BJ (cell line): ENCODE measurements around the gene GSK3B. TPM values are rescaled to one million over a fixed set of nuclear protein-coding genes. Genes with fewer than 3 reads are reported as not detected.

Source experiments
- CTCF ChIA-PET: fragments of 350-600 bp; formaldehyde crosslinking; extraction: SDS; loops from one replicate; lab custom pipeline; 2021; ENCODE audit warnings: antibody characterized with exemption, inconsistent platforms; lab: Yijun Ruan, JAX
- POLR2A ChIA-PET: fragments of 300-600 bp; sonication (Branson Sonifier 250); formaldehyde crosslinking; extraction: SDS; loops from one replicate; lab custom pipeline; 2021; ENCODE audit warnings: antibody characterized with exemption; lab: Charles Lee
- DNase-seq: peaks from one replicate; pipeline ENCODE4 v3.0.0-alpha.2; 2011; ENCODE audit warnings: low read depth
- H3K27me3 ChIP-seq: 2 replicates; pipeline ENCODE4 v1.6.0; 2011; ENCODE audit warnings: low read length; ENCODE audit not compliant: control insufficient read depth, insufficient read depth
- H3K36me3 ChIP-seq: 2 replicates; pipeline ENCODE4 v1.5.1; 2011; ENCODE audit warnings: low read length; ENCODE audit not compliant: control insufficient read depth, insufficient read depth
- H3K4me3 ChIP-seq: 2 replicates; pipeline ENCODE4 v1.5.1; 2011; ENCODE audit warnings: low read depth, mild to moderate bottlenecking, control low read depth, low read length
- polyA plus RNA-seq: library from polyadenylated mRNA; depleted of rRNA; stranded (reverse); fragments of >200 nt; gene quantifications from 2 replicates; pipeline ENCODE4 v1.2.3, GENCODE V29; 2011
- TF ChIP-seq, protein P1 (sequence below): IDR thresholded peaks from 2 replicates; pipeline ENCODE4 v1.5.1; 2011; ENCODE audit warnings: low read depth, mild to moderate bottlenecking, control low read depth, inconsistent platforms, low read length, moderate library complexity; ENCODE audit not compliant: insufficient read depth

The GSK3B gene
- polyA plus RNA-seq, 1 experiment: 25.4 TPM

- no peaks in the 10 kb centered on the region for H3K27me3 ChIP-seq
- H3K4me3 ChIP-seq: no peak overlapping the region
- no peaks in the 10 kb centered on the region for H3K36me3 ChIP-seq
- TF ChIP-seq, protein P1, sequence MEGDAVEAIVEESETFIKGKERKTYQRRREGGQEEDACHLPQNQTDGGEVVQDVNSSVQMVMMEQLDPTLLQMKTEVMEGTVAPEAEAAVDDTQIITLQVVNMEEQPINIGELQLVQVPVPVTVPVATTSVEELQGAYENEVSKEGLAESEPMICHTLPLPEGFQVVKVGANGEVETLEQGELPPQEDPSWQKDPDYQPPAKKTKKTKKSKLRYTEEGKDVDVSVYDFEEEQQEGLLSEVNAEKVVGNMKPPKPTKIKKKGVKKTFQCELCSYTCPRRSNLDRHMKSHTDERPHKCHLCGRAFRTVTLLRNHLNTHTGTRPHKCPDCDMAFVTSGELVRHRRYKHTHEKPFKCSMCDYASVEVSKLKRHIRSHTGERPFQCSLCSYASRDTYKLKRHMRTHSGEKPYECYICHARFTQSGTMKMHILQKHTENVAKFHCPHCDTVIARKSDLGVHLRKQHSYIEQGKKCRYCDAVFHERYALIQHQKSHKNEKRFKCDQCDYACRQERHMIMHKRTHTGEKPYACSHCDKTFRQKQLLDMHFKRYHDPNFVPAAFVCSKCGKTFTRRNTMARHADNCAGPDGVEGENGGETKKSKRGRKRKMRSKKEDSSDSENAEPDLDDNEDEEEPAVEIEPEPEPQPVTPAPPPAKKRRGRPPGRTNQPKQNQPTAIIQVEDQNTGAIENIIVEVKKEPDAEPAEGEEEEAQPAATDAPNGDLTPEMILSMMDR: no peak
- ChIA-PET CTCF (no interaction called here), POLR2A (no interaction called here)
- no peak for DNase-seq
Observed at GRCh38 chr3:119969759-119970158, 124.5 kb downstream of the GSK3B start.

DNA sequence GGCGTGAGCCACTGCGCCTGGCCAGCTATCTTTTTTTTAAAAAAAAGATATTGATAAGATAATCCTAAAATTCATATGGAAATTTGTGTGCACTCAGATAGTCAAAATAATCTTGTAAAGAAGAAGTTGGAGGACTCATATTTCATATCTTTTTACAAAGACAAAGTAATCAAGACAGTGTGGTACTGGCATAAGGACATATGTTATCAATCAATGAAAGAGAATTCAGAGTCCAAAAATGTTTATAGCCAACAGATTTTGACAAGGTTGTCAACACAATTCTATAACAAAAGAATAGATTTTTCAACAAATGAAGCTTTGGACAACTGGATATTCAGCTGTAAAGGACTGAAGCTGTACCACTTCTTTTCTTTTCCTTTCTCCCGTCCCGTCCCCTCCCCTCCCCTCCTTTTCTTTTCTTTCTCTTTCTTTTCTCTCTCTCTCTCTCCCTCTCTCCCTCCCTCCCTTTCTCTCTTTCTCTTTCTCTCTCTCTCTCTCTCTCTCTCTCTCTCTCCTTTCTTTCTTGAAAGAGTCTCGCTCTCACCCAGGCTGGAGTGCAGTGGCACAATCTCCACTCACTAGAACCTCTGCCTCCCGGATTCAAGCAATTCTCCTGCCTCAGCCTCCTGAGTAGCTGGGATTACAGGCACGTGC lies 126.8 kb downstream of the GSK3B start:
- DNase-seq: no peak
- H3K27me3 ChIP-seq: no peaks in the 10 kb centered on the region
- no peaks in the 10 kb centered on the region for H3K36me3 ChIP-seq
- POLR2A ChIA-PET: interaction anchor here (0.6 kb wide), 1 partner anchor 7 kb away, joined by 3 read pairs; no protein-coding TSS in a partner anchor
- no peak overlapping the region for H3K4me3 ChIP-seq
- TF ChIP-seq, protein P1: no peak
- CTCF ChIA-PET: interaction anchor here (0.6 to 1.2 kb wide), 2 partner anchors 14 to 25 kb away, joined by 3 read pairs; no protein-coding TSS in a partner anchor

- no peak for DNase-seq
- H3K36me3 ChIP-seq: no peaks in the 10 kb centered on the region
- CTCF ChIA-PET: no interaction called here
- no peaks in the 10 kb centered on the region for H3K27me3 ChIP-seq
- H3K4me3 ChIP-seq: no peak overlapping the region
- TF ChIP-seq, protein P1: no peak
- POLR2A ChIA-PET: no interaction called here
Observed at GRCh38 chr3:119965692-119966091, 128.6 kb downstream of the GSK3B start.

GRCh38 chr3:119964294-119964693 lies 130.0 kb downstream of the GSK3B start:
- H3K27me3 ChIP-seq: no peaks in the 10 kb centered on the region
- TF ChIP-seq, protein P1: no peak
- ChIA-PET POLR2A (no interaction called here), CTCF (no interaction called here)
- no peak for DNase-seq
- H3K4me3 ChIP-seq: no peak overlapping the region
- H3K36me3 ChIP-seq: no peaks in the 10 kb centered on the region

GRCh38 chr3:119955972-119956371 lies 138.3 kb downstream of the GSK3B start:
- H3K27me3 ChIP-seq: no peaks in the 10 kb centered on the region
- H3K36me3 ChIP-seq: no peaks in the 10 kb centered on the region
- ChIA-PET CTCF (no interaction called here), POLR2A (no interaction called here)
- TF ChIP-seq, protein P1: no peak
- no peak for DNase-seq
- no peak overlapping the region for H3K4me3 ChIP-seq
